ENCODE measurements around the gene RB1.

DNA sequence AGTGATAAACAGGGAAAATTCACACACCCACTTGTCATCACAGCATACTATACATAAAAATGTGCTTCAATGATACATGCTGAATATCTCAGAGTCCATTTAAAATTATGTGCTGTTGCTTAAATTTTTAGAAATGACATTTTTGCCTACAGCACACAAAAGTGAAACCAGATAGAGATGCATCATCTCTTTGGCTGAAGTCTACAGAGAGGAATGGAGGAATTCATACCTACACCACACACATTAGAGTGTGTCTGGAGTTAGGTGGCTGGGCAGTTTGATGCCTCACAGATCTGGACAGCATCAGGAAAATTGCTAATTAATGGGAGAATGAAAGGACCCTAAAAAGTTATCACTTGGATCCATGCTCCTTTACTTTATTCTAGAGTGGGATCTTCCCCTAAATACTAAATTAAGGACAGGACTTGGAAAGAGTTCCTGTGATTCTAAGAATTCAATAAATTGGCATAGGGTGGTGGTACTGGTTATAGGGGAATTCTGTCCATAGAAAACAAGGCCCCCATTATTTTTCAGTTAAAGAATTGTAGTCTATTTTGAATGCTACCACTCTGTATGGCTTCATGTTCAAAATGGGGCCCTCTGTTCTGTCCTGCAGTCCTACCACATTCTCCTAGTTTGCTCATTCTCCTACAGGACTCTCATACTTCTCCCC, 188.0 kb downstream of the RB1 start:
- TF ChIP-seq GATA2 (IDR thresholded peaks at IDR 0.05; ENCODE audit: low read depth, low read length) (no peak), GATA3 (IDR thresholded peaks at IDR 0.05; ENCODE audit: low read depth, low read length) (no peak)
